Stimulated activated CD4-positive, alpha-beta T cell treated with anti-CD3 and anti-CD28 coated beads, Interleukin-1b, Interleukin-23, amount 100 ng/mL, for 24 hours (primary cell): ENCODE data around the gene TRANK1.

Experiments used
- DNase-seq, 4 experiments: peaks; one replicate each; pipeline ENCODE4 v3.0.0-alpha.2; 2020; ENCODE audit warnings: low read depth in 4 of 4, low spot score in 1 of 4

The TRANK1 gene

GRCh38 chr3:36859494-36859893 is 85.4 kb downstream of the TRANK1 start:
- no peak for DNase-seq

DNA sequence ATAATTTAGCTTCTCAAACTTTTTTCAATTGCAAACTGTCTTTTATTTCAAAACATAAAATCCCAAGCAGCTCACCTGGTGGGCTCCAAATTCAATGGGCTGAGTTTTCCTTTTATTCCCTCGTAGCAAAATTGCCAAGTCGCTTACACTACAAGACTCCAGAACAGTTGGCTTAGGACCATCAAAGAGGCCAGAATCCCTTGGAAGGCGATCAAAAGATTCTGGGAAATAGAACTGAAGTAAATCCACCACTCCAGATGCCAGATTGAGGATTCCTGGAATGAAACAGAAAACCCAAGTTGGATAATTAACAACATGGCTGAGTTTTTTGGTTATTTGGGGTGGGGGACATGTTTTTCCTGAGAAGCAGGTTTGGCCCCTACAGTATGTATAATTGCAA is 92.8 kb downstream of the TRANK1 start:
- no peak for DNase-seq

DNA sequence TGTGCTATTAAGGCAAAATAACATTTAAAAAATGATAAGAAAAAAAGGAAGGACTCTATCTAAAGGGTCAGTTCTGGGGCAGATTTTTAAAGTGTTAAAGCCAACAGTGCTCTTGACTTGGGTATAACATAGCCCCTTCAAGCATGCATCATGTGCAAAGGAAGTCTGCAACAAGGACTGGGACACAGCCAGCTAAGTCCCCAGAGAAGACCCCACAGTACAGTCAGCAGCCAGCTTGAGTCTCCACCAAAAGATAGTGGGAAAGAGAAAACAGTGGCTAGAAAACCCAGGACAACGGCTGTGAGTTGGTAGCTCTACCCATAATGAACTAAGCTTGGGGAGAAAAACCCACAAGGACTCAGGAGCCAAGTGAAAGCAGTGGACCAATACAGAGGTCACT is 94.1 kb downstream of the TRANK1 start:
- no peak for DNase-seq

DNA sequence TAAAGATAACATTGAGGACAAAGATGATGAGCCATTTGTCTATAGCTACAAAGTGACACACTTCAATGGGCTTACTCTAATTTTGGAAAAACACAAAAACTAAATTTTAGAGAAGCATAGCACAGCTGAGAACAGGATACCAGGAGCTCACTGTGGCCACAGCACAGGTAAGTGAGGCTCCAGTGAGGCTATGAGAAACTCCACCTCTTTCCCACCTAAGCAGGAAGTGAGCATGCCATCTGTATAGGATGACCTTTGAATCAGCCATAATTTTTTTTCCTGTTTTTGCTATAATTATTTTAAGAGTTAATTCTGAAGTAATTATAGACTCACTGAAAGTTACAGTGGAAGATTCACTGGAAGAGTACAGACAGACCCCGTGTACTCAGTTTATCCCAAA is 98.4 kb downstream of the TRANK1 start:
- DNase-seq: no peak

- DNase-seq: peak; percentile 37 to 50 (median 44)
These were observed 101.5 kb downstream of the TRANK1 start for GRCh38 chr3:36843065-36844051.

DNA sequence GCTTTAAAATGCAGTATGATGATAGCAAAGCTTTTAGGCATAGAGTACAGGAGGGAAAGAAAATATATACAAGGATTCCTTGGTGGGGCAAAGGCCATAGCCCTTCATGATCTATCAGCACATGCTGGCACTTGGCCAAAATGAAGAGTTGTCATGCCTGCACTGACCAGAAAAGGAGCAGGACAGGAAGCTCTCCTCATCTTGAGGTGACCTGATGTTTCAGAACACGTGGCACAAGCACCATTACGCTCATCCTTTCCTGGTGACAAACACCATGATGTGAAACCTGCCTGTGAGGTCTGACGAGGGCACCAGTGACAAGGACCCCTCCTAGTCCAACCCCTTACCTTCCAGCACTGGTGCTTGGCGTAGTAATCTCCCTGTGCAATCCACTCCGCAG is 102.6 kb downstream of the TRANK1 start:
- DNase-seq: no peak

DNA sequence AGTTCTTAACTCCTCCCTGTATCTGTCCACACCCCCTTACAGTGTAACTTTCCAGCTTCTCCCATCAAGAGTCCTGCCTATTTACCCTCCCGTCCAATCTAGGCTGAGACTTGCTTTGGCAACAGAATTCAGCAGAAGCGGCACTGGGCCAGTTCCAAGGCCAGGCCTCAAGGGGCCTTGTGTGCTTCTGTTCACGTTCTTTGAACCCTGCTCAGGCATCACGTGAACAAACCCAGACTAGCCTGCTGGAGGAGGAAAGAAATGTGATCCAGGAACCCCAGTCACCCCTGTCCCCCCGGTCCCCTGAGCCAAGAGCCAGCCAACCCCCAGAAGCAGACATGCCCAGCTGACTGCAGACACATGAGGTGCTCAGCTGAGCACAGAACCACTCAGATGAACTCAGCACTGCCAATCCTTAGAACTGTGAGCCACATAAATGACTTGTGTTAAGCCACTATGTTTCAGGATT is 104.4 kb downstream of the TRANK1 start:
- no peak for DNase-seq

DNA sequence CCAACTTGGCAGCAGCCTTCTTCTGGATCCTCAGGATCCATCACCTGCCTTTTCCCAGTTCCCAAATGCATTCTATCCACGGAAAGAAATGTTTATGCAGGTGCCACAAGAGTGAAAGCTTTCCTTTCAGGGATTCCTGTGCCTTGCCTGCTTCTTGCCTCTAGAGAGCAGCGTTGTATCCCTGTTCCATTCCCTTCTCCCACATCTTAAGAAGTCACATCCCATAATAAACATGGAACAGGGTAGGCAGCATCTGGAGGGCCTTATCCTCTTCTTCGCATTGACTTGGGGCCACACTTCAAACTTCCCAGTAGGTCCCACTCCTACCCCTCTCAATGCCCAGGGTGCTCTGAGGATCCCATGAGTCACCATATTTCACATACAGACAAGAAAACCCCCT is 107.8 kb downstream of the TRANK1 start:
- no peak for DNase-seq

DNA sequence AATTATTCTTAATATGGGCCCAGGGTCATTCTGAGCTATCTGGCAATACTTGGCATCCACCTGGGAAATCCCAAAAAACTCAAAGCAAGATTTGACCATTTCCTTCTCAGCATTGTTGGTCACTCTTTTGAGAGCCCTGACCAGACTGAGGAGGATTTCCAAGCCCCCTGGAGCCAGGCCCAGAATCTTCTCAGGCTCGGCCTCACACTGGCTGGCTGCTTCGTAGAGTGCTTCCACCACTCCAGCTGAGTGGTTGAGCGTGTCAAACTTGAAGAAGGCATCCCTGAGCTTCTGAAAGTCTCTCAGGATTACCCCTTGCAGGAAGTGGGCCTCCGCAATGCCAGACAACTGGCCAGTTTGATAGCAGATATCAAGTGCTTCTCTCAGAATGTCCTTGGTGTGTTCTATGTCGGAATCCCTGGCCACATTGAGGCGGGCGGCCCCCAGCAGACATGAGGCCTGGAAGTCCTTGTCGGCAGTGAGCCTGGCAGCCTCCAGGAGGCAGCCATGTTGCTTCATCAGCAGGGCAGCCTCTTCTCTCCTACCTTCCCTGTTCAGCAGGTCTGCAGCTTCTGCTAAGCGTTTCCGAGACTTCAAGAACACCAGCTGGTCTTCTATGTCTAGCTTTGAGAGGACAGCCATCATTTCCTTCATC is 111.6 kb downstream of the TRANK1 start:
- DNase-seq: no peak

GRCh38 chr3:36832406-36832805 is 112.4 kb downstream of the TRANK1 start:
- DNase-seq: no peak

GRCh38 chr3:36827133-36827532 is 117.7 kb downstream of the TRANK1 start:
- no peak for DNase-seq

DNA sequence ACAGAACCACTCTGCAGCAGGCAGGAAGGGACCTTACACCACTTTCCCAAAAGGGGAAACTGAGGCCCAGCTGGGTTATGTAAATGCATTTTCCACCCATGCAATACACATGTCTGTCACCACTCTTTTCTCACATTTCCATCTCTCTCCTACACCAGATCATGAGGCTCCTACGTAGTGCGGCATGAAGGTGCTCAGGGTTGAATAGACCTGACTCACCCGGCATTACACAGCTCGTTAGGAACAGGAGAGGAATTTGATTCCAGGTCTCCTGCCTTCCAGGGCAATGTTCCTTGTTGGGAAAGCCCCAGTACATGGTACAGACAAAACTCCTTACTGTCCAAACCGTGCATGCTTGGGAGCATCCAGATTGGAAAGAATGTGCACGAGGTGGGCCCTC is 118.6 kb downstream of the TRANK1 start:
- no peak for DNase-seq

DNA sequence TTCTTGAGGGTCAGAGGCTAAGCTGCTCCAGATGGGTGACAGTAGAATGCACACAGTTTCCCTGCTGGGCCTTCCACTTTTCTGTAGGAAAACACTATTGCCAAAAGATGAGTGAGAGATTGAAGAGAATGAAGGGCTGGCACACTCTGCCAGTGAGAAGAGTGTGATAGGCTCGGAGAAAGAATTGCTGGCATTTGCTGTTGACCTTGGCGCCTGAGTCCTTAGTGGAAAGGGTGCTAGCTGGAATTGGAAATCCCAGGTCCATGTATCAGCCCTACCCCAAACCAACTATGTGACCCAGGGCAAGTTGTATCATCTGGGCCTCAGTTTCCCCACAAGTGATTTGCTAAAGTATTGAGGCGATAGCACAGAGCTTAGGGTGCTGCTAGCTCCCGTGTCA is 120.4 kb downstream of the TRANK1 start:
- no peak for DNase-seq

- no peak for DNase-seq
These were observed 121.0 kb downstream of the TRANK1 start for GRCh38 chr3:36823806-36824205.

DNA sequence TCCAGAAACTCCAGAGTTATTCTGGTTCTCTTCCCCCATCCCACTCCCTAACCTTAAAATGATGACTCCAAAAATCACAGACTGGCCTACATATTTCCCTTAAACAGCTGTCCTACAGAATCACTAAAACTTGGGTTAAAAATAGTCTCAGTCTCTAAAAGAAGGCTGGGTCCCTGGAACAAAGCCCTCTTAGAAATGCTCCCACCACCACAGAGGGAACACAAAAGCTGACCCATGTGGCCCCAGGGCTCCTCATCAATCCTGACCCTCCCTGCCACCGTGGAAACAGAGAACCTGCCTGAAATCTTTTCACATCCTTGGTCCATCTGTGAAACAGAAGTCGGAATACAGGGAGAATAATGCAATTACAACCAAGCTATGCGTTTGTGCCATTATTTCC is 124.8 kb downstream of the TRANK1 start:
- DNase-seq: no peak

DNA sequence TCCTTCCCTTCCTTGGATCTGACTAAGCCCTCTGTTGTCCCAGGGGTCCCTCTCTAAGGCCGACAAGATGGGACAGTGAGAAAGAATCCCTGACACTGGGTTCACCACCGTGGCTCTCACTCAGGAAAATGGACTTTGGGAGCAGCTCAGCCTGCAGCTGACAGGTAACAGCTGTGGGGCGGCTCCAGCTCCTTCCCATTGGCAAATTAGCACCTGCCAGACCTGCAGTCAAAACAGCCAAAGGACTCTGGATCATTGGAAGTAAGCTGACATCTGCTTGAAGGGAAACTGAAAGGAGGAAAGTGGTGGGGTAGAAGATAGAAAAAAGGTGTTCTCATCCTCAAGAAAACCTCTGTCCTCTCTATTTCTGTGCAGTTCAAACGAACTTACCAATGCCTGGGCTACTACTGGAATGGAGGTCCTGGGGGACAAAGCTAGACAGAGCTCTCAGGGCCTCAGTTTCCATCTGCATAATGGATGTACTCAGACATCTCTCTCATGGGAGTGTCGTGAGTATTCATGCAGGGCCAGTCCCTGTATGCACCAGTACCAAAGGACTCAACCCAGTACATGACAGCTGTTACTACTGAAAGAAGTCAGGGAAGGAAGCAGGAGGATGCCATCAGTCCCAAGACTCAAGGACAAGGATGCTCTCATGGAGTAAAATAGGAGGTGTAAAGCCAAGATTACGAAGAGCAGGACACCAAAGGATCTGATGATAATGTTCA is 126.9 kb downstream of the TRANK1 start:
- DNase-seq: no peak

DNA sequence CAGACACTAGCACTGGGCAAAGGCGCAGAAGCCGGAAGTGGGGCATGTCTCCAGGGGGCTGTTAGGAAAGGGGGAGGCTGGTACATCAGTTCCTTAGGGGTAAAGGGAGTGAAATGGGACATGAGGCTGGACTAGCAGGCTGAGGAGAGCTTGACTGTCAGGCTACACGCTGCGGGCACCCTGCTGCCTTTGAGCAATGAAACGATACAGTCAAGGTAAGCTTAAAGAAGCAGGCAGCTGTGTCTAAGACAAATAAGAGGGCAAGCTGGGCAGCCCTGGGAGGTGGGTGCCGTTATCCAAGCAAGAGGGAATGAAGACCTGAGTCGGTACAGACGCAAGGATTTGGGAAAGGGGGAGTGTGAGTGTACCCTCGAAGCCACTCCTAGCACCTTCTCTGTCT is 129.5 kb downstream of the TRANK1 start:
- DNase-seq: no peak

GRCh38 chr3:36814776-36815175 is 130.1 kb downstream of the TRANK1 start:
- DNase-seq: no peak

DNA sequence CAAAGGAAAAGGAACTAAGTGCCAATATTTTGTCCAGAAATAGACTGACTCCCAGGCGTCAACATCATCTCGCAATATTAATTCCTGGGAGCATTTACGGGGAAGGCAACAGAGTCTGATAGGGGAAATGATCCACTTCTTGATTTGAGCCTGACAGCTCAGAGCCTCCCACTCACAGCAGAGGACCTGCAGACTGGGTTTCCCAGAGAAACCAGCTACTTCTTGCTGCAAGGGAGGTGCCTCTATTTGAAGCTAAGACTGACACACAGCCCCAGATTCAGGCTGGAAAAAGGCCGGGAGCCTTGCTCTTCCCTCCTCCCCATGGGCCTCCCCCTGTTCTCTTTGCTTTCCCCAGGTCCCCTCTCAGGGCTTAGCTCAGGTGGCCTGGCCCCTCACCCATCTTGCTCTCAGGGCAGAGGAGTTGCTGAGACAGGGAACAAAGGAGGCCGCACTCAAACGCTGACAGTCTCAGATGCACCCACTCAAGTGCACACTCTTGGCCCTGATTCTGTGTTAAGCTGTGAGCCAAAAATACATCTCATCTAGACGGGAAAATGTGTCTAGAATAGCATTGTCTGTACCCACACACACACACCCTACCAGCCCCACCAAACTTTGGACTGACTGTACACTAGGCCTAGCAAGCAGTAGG is 130.7 kb downstream of the TRANK1 start:
- DNase-seq: no peak

GRCh38 chr3:36813305-36813704 is 131.5 kb downstream of the TRANK1 start:
- DNase-seq: no peak

- no peak for DNase-seq
These were observed 132.6 kb downstream of the TRANK1 start for GRCh38 chr3:36812240-36812639.
